Suppressor macrophage treated with lipopolysaccharide for 1 hour (primary cell): Measurements from ENCODE around the gene BUB1B.

Experiments used
- DNase-seq, 3 donors: peaks; one replicate each; pipeline ENCODE4 v3.0.0-alpha.2; 2020 to 2022

Gene BUB1B

DNA sequence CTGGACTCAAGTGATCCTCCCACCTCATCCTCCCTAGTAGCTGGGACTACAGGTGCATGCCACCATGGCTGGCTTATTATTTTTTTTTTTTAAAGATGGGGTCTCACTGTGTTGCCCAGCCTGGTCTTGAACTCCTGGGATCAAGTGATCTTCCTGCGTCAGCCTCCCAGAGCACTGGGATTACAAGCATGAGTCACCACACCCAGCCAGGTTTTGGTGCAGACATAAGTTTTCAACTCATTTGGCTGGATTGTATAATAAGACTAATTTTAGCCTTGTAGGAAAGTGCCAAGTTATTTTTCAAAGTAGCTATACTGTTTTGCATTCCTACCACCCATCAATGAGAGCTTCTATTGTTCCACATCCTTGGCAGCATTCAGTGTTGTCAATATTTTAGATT, 32.1 kb downstream of the BUB1B start:
- DNase-seq: no peak

- DNase-seq: no peak
These were observed 36.6 kb downstream of the BUB1B start for GRCh38 chr15:40197434-40197833.

- DNase-seq: no peak
These were observed 37.7 kb downstream of the BUB1B start for GRCh38 chr15:40198355-40199085.

GRCh38 chr15:40204100-40204499, 43.2 kb downstream of the BUB1B start:
- DNase-seq: no peak

DNA sequence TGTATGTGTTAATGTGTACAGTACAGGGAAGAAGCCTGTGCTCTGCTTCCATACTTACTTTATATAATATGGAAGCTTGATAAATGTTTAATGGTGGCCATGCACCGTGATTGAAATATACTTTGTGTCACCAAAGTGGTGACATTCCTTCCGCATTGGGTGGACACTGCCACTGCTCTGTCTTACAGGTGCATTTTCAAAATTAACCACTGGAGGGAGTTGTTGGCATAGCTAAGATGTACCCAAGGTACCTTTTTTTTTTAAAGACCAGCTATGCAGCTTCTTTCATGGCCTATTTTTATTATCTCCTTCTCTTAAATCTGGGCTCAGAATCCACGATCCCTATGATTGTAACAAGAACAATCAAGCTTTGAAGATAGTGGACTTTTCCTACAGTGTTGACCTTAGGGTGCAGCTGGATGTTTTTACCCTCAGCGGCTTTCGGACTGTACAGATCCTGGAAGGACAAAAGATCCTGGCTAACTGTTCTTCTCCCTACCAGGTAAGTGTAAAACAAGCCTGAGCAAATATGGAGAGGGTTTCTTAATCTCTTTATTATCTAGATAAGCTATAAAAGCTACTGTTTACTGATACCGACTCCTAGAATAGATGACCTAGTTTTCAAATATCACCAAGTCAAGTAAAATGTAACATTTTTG, 56.4 kb downstream of the BUB1B start:
- DNase-seq: peak; percentile 86 to 93 (median 90)

- no peak for DNase-seq
These were observed 58.9 kb downstream of the BUB1B start for GRCh38 chr15:40219801-40220200.

GRCh38 chr15:40222131-40222530, 61.3 kb downstream of the BUB1B start:
- DNase-seq: no peak

GRCh38 chr15:40226736-40227135, 65.9 kb downstream of the BUB1B start:
- DNase-seq: no peak

DNA sequence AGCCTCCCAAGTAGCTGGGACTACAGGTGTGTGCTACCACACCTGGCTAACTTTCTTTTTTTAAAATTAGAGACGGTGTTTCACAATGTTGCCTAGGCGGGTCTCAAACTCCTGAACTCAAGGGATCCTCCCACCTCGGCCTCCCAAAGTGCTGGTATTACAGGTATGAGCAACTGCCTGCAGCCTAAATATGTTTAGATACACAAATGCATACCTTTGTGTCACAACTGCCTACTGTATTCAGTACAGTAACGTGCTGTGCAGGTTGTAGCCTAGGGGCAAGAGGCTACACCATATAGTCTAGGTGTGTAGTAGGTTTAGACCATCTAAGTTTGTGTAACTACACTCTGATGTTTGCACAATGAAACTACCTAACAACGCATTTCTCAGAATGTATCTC, 68.4 kb downstream of the BUB1B start:
- DNase-seq: no peak

GRCh38 chr15:40229956-40230355, 69.1 kb downstream of the BUB1B start:
- no peak for DNase-seq

- peak; percentile 46 to 57 (median 54) for DNase-seq
These were observed 71.8 kb downstream of the BUB1B start for GRCh38 chr15:40232625-40233070.

- DNase-seq: peak in 2 of 3 donors; percentile 46 to 53
These were observed 73.1 kb downstream of the BUB1B start for GRCh38 chr15:40233727-40234577.

GRCh38 chr15:40234783-40235182, 73.9 kb downstream of the BUB1B start:
- peak; percentile 39 to 47 (median 47) for DNase-seq

DNA sequence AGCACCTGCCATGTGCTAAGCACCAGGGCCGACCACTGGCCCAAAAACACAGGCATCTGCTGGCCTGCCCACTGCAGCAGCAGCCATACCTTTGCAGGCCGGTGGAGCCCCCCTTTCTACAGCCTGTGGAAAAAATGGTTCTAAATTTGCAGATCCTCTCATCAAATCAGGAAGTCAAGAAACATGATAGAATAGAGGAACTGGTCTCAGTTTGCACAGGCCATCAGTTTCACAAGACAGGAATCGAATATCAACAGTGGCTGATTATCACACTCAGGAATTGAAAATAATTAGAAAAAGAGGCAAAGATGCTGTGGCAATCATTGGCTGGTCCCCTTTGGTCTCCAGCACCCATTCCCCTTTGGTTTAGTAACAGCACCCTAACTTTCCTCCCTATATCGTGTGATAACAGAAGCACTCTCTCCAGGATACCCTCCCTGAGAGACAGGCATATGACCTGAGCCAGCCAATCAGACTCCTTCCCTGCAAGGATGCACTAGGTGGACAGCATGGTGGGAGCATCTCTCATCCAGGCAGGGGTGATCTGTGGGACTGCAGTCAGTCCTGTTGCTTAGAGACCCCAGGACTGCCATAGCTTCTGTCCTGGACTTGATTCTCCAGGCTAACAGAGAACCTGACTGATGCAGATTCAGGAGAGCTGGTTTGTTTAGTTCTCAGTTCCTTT, 74.5 kb downstream of the BUB1B start:
- DNase-seq: peak; percentile 48 to 68 (median 67)

- DNase-seq: peak; percentile 62 to 64 (median 62)
These were observed 77.9 kb downstream of the BUB1B start, which contains the start of gene PAK6 for GRCh38 chr15:40238532-40239403. TSS of gene PAK6 (plus strand) at chr15:40239063. CDS start at chr15:40264786, 25,723 bp downstream.

DNA sequence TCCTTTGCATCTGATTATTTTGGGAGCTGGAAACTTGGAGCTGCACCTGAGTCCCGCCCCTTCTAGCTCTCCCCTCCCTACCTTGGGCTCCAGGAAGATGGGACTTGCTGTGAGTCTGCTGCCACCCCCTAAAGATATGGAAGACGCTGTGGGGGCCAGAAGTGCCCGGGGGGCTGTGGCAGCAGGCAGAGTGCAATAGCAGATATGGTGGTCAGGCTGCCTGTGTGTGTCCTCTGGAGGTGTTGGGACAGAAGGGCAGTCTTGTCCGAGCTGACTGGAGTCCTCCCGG, 78.5 kb downstream of the BUB1B start:
- DNase-seq: no peak

GRCh38 chr15:40239693-40240618, 79.1 kb downstream of the BUB1B start:
- no peak for DNase-seq

DNA sequence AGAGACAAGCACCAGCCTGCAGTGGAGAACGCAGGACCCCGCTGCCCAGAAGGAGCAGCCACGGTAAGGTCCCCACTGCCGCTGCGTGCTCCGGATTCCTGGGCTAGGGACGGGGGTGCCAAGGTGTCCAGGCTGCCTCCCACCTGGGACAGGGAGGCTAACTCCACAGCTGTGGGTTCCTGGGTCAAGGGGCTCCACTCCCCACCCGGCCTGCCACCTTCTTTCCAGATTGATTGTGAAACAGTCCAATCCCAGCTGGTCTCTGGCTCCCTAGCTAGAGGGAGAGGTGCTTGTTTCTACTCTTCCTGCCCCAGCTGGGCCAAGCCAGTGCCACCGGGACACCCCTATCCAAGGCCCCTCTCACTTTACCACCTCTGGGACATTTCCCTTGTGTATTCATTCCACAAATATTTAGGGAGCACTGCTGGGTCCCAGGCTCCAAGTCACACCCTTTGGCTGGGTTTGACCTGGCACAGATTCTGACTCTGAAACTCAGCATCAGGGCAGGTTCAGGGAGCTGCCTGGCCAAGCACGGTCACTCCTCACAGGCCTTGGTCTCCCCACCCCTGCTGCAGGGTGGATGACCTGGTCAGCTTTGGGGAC, 79.9 kb downstream of the BUB1B start:
- no peak for DNase-seq

DNA sequence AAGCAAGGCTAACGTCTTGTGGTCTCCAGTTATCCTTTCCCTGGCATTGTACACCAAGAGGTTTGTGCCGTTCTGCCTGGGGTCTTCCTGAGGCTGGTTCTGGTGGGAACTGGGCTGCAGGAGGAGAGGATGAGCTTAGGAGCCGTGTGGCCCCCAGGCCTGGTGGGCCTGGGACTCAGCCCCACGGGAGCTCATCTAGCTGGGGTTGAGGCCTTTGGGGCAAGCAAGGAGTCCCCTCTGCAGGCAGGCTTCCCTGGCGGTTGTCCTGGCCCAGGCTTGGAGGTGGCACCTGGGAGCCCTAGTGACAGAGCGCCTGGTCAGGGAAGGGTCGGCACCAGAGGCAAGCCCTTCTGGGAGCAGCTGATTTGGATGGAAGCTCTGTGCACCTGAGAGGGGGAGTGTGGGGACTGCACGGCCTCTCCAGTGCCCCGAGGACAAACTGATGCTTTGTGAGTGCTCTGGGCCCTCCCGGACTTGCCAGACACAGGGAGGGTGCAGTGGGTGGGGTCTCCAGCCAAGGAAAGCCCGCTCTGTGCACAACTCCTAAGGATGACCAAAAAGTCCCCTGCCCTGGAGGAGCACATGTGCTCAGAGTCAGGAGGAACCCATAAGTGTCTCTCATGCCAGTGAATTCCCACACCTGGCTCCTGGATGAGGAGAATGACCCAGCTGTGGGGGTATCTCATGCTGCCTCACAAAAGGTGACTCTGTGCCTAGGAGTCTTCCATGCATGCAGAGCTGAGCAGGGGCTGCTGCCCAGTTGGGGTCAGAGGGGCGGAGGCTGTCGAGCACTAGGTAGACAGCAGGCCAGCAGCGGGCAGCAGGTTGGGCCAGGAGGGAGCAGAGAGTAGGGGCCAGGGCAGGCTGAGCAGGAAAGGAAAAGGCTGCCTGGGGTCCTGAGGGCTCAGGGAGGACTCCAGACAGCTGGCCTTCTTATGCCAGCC, 80.7 kb downstream of the BUB1B start:
- DNase-seq: no peak
